Loucy (cell line): ENCODE results near the gene GNAS-AS1.

Experiments
- H2AFZ ChIP-seq: fragments of 200-600 bp; sonication (generic); 2 replicates; pipeline ENCODE4 v1.6.0; 2016; ENCODE audit warnings: antibody characterized with exemption, mild to moderate bottlenecking, low read length, moderate library complexity
- H3F3A ChIP-seq: fragments of 200-600 bp; 2 replicates; pipeline ENCODE4 v1.6.0; 2016; ENCODE audit warnings: antibody characterized with exemption, low read depth, mild to moderate bottlenecking
- H3K27me3 ChIP-seq: fragments of 200-600 bp; sonication (generic); 2 replicates; pipeline ENCODE4 v1.6.1; 2014; ENCODE audit warnings: low read length, mild to moderate bottlenecking; ENCODE audit not compliant: insufficient read depth, poor library complexity, severe bottlenecking
- H3K36me3 ChIP-seq: fragments of 200-600 bp; sonication (generic); 2 replicates; pipeline ENCODE4 v1.6.1; 2016; ENCODE audit warnings: low read length; ENCODE audit not compliant: insufficient read depth
- H3K4me1 ChIP-seq: fragments of 200-600 bp; sonication (generic); 2 replicates; pipeline ENCODE4 v1.5.1; 2014; ENCODE audit warnings: low read length, mild to moderate bottlenecking; ENCODE audit not compliant: insufficient read depth, poor library complexity, severe bottlenecking
- H3K4me2 ChIP-seq: fragments of 200-600 bp; sonication (generic); 2 replicates; pipeline ENCODE4 v1.6.0; 2014; ENCODE audit warnings: antibody characterized with exemption, low read length, low read depth, mild to moderate bottlenecking; ENCODE audit not compliant: poor library complexity, severe bottlenecking
- H3K4me3 ChIP-seq: fragments of 200-600 bp; sonication (generic); 2 replicates; pipeline ENCODE4 v1.5.1; 2014; ENCODE audit warnings: low read length, mild to moderate bottlenecking, mixed read lengths; ENCODE audit not compliant: poor library complexity, severe bottlenecking
- H3K79me2 ChIP-seq: fragments of 200-600 bp; sonication (generic); 2 replicates; pipeline ENCODE4 v1.6.1; 2014; ENCODE audit warnings: low read length; ENCODE audit not compliant: insufficient read depth
- H3K9ac ChIP-seq: fragments of 200-600 bp; sonication (generic); 2 replicates; pipeline ENCODE4 v1.6.0; 2014; ENCODE audit warnings: mild to moderate bottlenecking, low read depth, low read length, moderate library complexity; ENCODE audit not compliant: poor library complexity, severe bottlenecking
- H3K9me2 ChIP-seq: fragments of 200-600 bp; sonication (generic); replicated peaks from 2 replicates; pipeline ENCODE4 v1.6.1; 2016; ENCODE audit warnings: low read depth, low read length, mixed read lengths
- H3K9me3 ChIP-seq: fragments of 200-600 bp; sonication (generic); 2 replicates; pipeline ENCODE4 v1.6.1; 2014; ENCODE audit warnings: mild to moderate bottlenecking, antibody characterized with exemption, low read length, low read depth; ENCODE audit not compliant: insufficient read depth
- H4K20me1 ChIP-seq: fragments of 200-600 bp; sonication (generic); 2 replicates; pipeline ENCODE4 v1.6.0; 2014; ENCODE audit warnings: antibody characterized with exemption, low read length, mild to moderate bottlenecking; ENCODE audit not compliant: insufficient read depth, poor library complexity, severe bottlenecking
- CTCF ChIP-seq: fragments of 200-600 bp; sonication (generic); conservative IDR thresholded peaks from 2 replicates; pipeline ENCODE4 v1.5.1; 2014; ENCODE audit warnings: mild to moderate bottlenecking, antibody characterized with exemption, low read length
- EZH2phosphoT487 ChIP-seq: fragments of 200-600 bp; IDR thresholded peaks from 2 replicates; pipeline ENCODE4 v1.6.1; 2018; ENCODE audit warnings: antibody characterized with exemption, mild to moderate bottlenecking, moderate library complexity, borderline replicate concordance

Gene GNAS-AS1

DNA sequence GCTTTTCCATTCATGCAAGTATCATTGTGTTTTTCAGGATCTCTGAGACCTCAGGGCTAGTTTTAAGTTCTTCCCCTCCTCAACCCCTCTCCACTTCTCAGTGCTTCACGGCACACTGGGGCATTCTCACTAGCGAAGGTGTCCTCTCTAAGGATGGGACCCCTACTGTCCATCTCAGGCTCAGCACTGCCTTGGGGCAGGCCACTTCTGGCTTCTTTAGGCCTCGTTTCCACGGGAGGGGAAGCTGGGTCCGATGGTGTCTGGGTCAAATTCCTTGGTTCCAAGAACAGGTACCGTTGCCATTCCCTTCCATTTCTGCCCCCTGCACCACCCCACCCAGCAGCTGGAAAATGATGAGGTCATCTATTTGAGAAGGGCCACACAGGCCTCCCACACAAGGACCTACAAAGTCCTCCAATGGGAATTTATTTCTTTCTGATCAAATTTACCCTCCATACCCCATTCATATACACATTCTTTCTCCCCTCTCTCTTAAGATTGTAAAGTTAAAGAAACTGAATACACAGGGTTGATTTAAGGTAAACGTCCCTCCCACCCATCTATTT, 19.0 kb upstream of the GNAS-AS1 start:
- H3K9me2 ChIP-seq: no peaks in the 10 kb centered on the region
- H3K4me1 ChIP-seq: no peaks in the 10 kb centered on the region
- no peaks in the 10 kb centered on the region for H3K79me2 ChIP-seq
- no peak overlapping the region for H3K4me3 ChIP-seq
- no peaks in the 10 kb centered on the region for H3F3A ChIP-seq
- no peak overlapping the region for H3K4me2 ChIP-seq
- H3K27me3 ChIP-seq: no peaks in the 10 kb centered on the region
- H4K20me1 ChIP-seq: no peaks in the 10 kb centered on the region
- H2AFZ ChIP-seq: no peak overlapping the region
- H3K9ac ChIP-seq: no peak overlapping the region
- no peak for TF ChIP-seq CTCF
- TF ChIP-seq EZH2phosphoT487: no peak
- H3K36me3 ChIP-seq: no peaks in the 10 kb centered on the region
- no peaks in the 10 kb centered on the region for H3K9me3 ChIP-seq

DNA sequence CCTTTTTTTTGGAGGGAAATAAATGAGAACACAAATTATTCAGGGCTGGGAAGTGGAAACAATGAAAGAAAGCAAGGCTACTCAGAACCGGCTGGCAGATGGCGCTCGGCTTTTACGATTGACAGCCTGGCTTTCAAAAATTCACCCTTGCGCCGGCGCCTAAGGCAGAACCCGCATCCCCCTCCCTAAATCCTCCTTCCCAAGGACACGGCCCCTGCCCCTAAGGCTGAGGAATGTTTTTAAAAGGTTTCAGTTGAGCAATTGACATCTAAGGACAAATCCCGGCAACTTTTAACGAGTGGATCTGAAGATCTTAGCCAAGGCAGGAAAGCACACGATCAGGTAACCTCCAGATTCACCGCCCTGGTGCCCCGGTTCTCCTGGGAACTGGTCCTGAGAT, 18.1 kb upstream of the GNAS-AS1 start:
- no peak overlapping the region for H2AFZ ChIP-seq
- no peak overlapping the region for H3K4me3 ChIP-seq
- no peaks in the 10 kb centered on the region for H3K4me1 ChIP-seq
- H3K9me2 ChIP-seq: no peaks in the 10 kb centered on the region
- TF ChIP-seq EZH2phosphoT487 (no peak), CTCF (no peak)
- H3K4me2 ChIP-seq: no peak overlapping the region
- no peaks in the 10 kb centered on the region for H3K79me2 ChIP-seq
- H3F3A ChIP-seq: no peaks in the 10 kb centered on the region
- no peaks in the 10 kb centered on the region for H3K9me3 ChIP-seq
- H3K9ac ChIP-seq: no peak overlapping the region
- no peaks in the 10 kb centered on the region for H3K36me3 ChIP-seq
- no peaks in the 10 kb centered on the region for H4K20me1 ChIP-seq
- no peaks in the 10 kb centered on the region for H3K27me3 ChIP-seq

DNA sequence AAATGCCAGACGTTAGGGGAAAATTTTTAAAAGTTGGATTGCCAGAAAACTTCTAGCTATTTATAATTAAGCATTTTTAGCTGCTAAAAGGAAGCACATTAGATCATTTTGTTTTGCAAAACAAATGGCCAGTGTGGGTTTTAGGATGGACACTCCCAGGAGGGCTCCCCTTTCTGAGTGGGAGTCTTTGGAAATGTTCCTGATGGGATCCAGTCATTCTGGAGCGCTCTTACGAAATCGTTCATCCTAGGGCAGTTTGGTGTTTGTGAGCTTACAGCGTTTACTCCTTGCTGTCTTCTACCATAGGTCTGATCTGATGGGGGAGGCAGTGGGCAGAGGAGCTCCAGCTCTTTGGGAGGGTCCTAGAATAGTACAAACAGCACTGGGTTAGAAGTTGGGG, 16.5 kb upstream of the GNAS-AS1 start:
- no peak for TF ChIP-seq CTCF
- TF ChIP-seq EZH2phosphoT487: no peak
- H3K9me3 ChIP-seq: no peaks in the 10 kb centered on the region
- no peak overlapping the region for H3K4me3 ChIP-seq
- H2AFZ ChIP-seq: no peak overlapping the region
- no peak overlapping the region for H3K9ac ChIP-seq
- H3K36me3 ChIP-seq: no peaks in the 10 kb centered on the region
- no peak overlapping the region for H3K4me2 ChIP-seq
- H3K9me2 ChIP-seq: no peaks in the 10 kb centered on the region
- H3F3A ChIP-seq: no peaks in the 10 kb centered on the region
- no peaks in the 10 kb centered on the region for H4K20me1 ChIP-seq
- H3K4me1 ChIP-seq: no peaks in the 10 kb centered on the region
- H3K79me2 ChIP-seq: no peaks in the 10 kb centered on the region
- no peaks in the 10 kb centered on the region for H3K27me3 ChIP-seq
